ENCODE results near the gene PRKN.

GRCh38 chr6:162416307-162416706 lies 311.3 kb downstream of the PRKN start:
- TF ChIP-seq, protein P1, sequence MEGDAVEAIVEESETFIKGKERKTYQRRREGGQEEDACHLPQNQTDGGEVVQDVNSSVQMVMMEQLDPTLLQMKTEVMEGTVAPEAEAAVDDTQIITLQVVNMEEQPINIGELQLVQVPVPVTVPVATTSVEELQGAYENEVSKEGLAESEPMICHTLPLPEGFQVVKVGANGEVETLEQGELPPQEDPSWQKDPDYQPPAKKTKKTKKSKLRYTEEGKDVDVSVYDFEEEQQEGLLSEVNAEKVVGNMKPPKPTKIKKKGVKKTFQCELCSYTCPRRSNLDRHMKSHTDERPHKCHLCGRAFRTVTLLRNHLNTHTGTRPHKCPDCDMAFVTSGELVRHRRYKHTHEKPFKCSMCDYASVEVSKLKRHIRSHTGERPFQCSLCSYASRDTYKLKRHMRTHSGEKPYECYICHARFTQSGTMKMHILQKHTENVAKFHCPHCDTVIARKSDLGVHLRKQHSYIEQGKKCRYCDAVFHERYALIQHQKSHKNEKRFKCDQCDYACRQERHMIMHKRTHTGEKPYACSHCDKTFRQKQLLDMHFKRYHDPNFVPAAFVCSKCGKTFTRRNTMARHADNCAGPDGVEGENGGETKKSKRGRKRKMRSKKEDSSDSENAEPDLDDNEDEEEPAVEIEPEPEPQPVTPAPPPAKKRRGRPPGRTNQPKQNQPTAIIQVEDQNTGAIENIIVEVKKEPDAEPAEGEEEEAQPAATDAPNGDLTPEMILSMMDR (IDR thresholded peaks at IDR 0.05) = no peak
- no peak for TF ChIP-seq POLR2A (IDR thresholded peaks at IDR 0.05)
- TF ChIP-seq EP300 (IDR thresholded peaks at IDR 0.05; ENCODE audit: low read depth) = no peak
